H1 (cell line): ENCODE data around the gene GPR61. TPM values are rescaled to one million over a fixed set of nuclear protein-coding genes. Genes with fewer than 3 reads are reported as not detected.

Experiments used
- CTCF ChIA-PET: fragments of 300-600 bp; sonication (Branson Sonifier 250); formaldehyde crosslinking; loops from one replicate; lab custom pipeline; 2021; ENCODE audit not compliant: partially characterized antibody; lab: Charles Lee
- POLR2A ChIA-PET: fragments of 300-600 bp; sonication (Branson Sonifier 250); formaldehyde crosslinking; loops from one replicate; lab custom pipeline; 2021; ENCODE audit warnings: inconsistent platforms; ENCODE audit not compliant: partially characterized antibody; lab: Charles Lee
- DNase-seq, 2 experiments: peaks; one replicate each; pipeline versions ENCODE4 v3.0.0 to v3.0.0-alpha.2; 2010 to 2022; ENCODE audit warnings: low spot score in 2 of 2, low read depth in 1 of 2, mixed read lengths in 1 of 2
- FAIRE-seq: peaks from 2 replicates; lab custom pipeline; 2011; peaks lifted over from hg19 to GRCh38; lab: Jason Lieb, UNC
- H2AFZ ChIP-seq: 2 replicates; pipeline ENCODE4 v1.8.1; 2012; ENCODE audit warnings: low read length, inconsistent platforms
- H2AK5ac ChIP-seq: 2 replicates; pipeline ENCODE4 v1.6.1; 2013; ENCODE audit warnings: low read depth, low read length
- H2BK120ac ChIP-seq: replicated peaks from 2 replicates; pipeline ENCODE3; 2013; ENCODE audit warnings: low read depth, low read length, inconsistent platforms
- H2BK12ac ChIP-seq: 2 replicates; pipeline ENCODE4 v1.6.1; 2013; ENCODE audit warnings: low read depth, low read length
- H2BK15ac ChIP-seq: 2 replicates; pipeline ENCODE4 v1.6.1; 2013; ENCODE audit warnings: low read length
- H2BK20ac ChIP-seq: 2 replicates; pipeline ENCODE4 v1.6.1; 2013; ENCODE audit warnings: low read length
- H2BK5ac ChIP-seq: 2 replicates; pipeline ENCODE4 v1.6.1; 2013; ENCODE audit warnings: low read depth, low read length
- H3K14ac ChIP-seq: 2 replicates; pipeline ENCODE4 v1.6.1; 2013; ENCODE audit warnings: inconsistent platforms; ENCODE audit not compliant: insufficient read length
- H3K18ac ChIP-seq: 2 replicates; pipeline ENCODE4 v1.6.1; 2013; ENCODE audit warnings: low read length; ENCODE audit errors: extremely low read depth
- H3K23ac ChIP-seq: 2 replicates; pipeline ENCODE4 v1.6.1; 2013; ENCODE audit warnings: inconsistent platforms; ENCODE audit not compliant: insufficient read length
- H3K23me2 ChIP-seq: 2 replicates; pipeline ENCODE4 v1.6.1; 2013; ENCODE audit warnings: low read depth, low read length
- H3K27ac ChIP-seq: 2 replicates; pipeline ENCODE4 v1.6.1; 2011; ENCODE audit warnings: low read depth, low read length, inconsistent platforms
- H3K27me3 ChIP-seq, 4 experiments: replicated peaks in 1 of 4; 1 replicate in 1 of 4; 2 replicates in 3 of 4; pipeline versions ENCODE4 v1.6.1 to v1.8.1; 2011 to 2013; ENCODE audit warnings: low read length in 3 of 4, mild to moderate bottlenecking in 3 of 4, inconsistent platforms in 2 of 4, mixed read lengths in 2 of 4, moderate library complexity in 1 of 4; ENCODE audit not compliant: control insufficient read depth in 3 of 4, insufficient read depth in 3 of 4; ENCODE audit errors: extremely low read depth in 1 of 4
- H3K36me3 ChIP-seq, 4 experiments: 2 replicates each; pipeline versions ENCODE4 v1.6.1 to v1.8.1; 2011 to 2013; ENCODE audit warnings: mild to moderate bottlenecking in 4 of 4, low read length in 3 of 4, moderate library complexity in 2 of 4, control low read depth in 1 of 4, inconsistent platforms in 1 of 4; ENCODE audit not compliant: insufficient read depth in 4 of 4, control insufficient read depth in 2 of 4
- H3K4ac ChIP-seq: replicated peaks from 2 replicates; pipeline ENCODE3; 2013; ENCODE audit warnings: low read length, low read depth, mixed read lengths, inconsistent platforms; ENCODE audit not compliant: insufficient read length
- H3K4me1 ChIP-seq, 4 experiments: replicated peaks in 1 of 4; 1 replicate in 1 of 4; 2 replicates in 3 of 4; pipeline versions ENCODE4 v1.6.1 to v1.8.1; 2011 to 2013; ENCODE audit warnings: low read length in 3 of 4, inconsistent platforms in 2 of 4, mixed read lengths in 1 of 4; ENCODE audit not compliant: insufficient read depth in 4 of 4, control insufficient read depth in 3 of 4
- H3K4me2 ChIP-seq, 2 experiments: 2 replicates each; pipeline versions ENCODE4 v1.6.1 to v1.8.1; 2011 to 2013; ENCODE audit warnings: low read depth in 2 of 2, low read length in 2 of 2, control low read depth in 1 of 2, inconsistent platforms in 1 of 2, mild to moderate bottlenecking in 1 of 2; ENCODE audit not compliant: insufficient read depth in 1 of 2
- H3K4me3 ChIP-seq, 4 experiments: fragments of 200-600, 300-600 bp in 1 of 4; sonication (generic), shearing (Covaris generic), sonication (Bioruptor Twin) in 1 of 4; 2 replicates each; pipeline versions ENCODE4 v1.5.1 to v1.8.1; 2011 to 2016; ENCODE audit warnings: low read length in 4 of 4, low read depth in 3 of 4, control low read depth in 2 of 4, inconsistent platforms in 2 of 4, mild to moderate bottlenecking in 2 of 4, mixed read lengths in 1 of 4, moderate library complexity in 1 of 4; ENCODE audit not compliant: insufficient read depth in 2 of 4; ENCODE audit errors: extremely low read depth in 1 of 4
- H3K56ac ChIP-seq: replicated peaks from 2 replicates; pipeline ENCODE3; 2013; ENCODE audit warnings: low read depth, mild to moderate bottlenecking, mixed read lengths, low read length, inconsistent platforms; ENCODE audit not compliant: insufficient read length
- H3K79me1 ChIP-seq: 2 replicates; pipeline ENCODE4 v1.6.1; 2013; ENCODE audit warnings: low read depth, low read length, control low read depth
- H3K79me2 ChIP-seq, 2 experiments: 2 replicates each; pipeline versions ENCODE4 v1.6.1 to v1.8.1; 2012 to 2013; ENCODE audit warnings: low read length in 2 of 2, mild to moderate bottlenecking in 2 of 2, inconsistent platforms in 1 of 2; ENCODE audit not compliant: insufficient read depth in 2 of 2, control insufficient read depth in 1 of 2
- H3K9ac ChIP-seq, 4 experiments: replicated peaks in 1 of 4; 1 replicate in 1 of 4; 2 replicates in 3 of 4; pipeline versions ENCODE4 v1.6.1 to v1.8.1; 2011 to 2013; ENCODE audit warnings: low read depth in 3 of 4, low read length in 3 of 4, control low read depth in 2 of 4, mild to moderate bottlenecking in 2 of 4, moderate library complexity in 2 of 4, inconsistent platforms in 1 of 4; ENCODE audit errors: extremely low read depth in 1 of 4
- H3K9me3 ChIP-seq, 2 experiments: 2 replicates each; pipeline versions ENCODE4 v1.6.1 to v1.8.1; 2012 to 2013; ENCODE audit warnings: mild to moderate bottlenecking in 2 of 2, moderate library complexity in 2 of 2, control low read depth in 1 of 2, inconsistent platforms in 1 of 2, low read depth in 1 of 2, low read length in 1 of 2, mixed read lengths in 1 of 2; ENCODE audit not compliant: insufficient read depth in 2 of 2
- H4K20me1 ChIP-seq, 2 experiments: replicated peaks in 1 of 2; 2 replicates each; pipeline versions ENCODE3 to v1.8.1; 2011 to 2013; ENCODE audit warnings: inconsistent platforms in 2 of 2, low read length in 2 of 2, mild to moderate bottlenecking in 1 of 2; ENCODE audit not compliant: insufficient read depth in 2 of 2, control insufficient read depth in 1 of 2
- H4K5ac ChIP-seq: 2 replicates; pipeline ENCODE4 v1.6.1; 2013; ENCODE audit warnings: low read length, low read depth, mixed read lengths, inconsistent platforms; ENCODE audit not compliant: insufficient read length
- H4K8ac ChIP-seq: 2 replicates; pipeline ENCODE4 v1.8.0; 2013; ENCODE audit warnings: mild to moderate bottlenecking, moderate library complexity, low read length, inconsistent platforms; ENCODE audit not compliant: insufficient read depth; ENCODE audit errors: extremely low read depth
- H4K91ac ChIP-seq: replicated peaks from 2 replicates; pipeline ENCODE3; 2013; ENCODE audit warnings: low read length, mixed read lengths, inconsistent platforms; ENCODE audit not compliant: insufficient read length
- ATF3 ChIP-seq: IDR thresholded peaks from 2 replicates; pipeline ENCODE4 v1.6.1; 2011; ENCODE audit warnings: low read depth, mild to moderate bottlenecking, low read length; ENCODE audit not compliant: insufficient read depth
- BACH1 ChIP-seq: IDR thresholded peaks from 2 replicates; pipeline ENCODE4 v1.6.1; 2012; ENCODE audit warnings: low read length, improper control_type of control experiment
- CBX8 ChIP-seq: fragments of 300-800, 300-1000 bp; sonication (generic); IDR thresholded peaks from 2 replicates; pipeline ENCODE4 v1.7.1; 2016; ENCODE audit warnings: low read depth, low read length, borderline replicate concordance
- CHD2 ChIP-seq: IDR thresholded peaks from 2 replicates; pipeline ENCODE4 v1.6.1; 2012; ENCODE audit warnings: low read length, improper control_type of control experiment
- EP300 ChIP-seq, 2 experiments: IDR thresholded peaks; 1 replicate in 1 of 2; 2 replicates in 1 of 2; pipeline ENCODE4 v1.6.1; 2011 to 2012; ENCODE audit warnings: low read depth in 2 of 2, low read length in 2 of 2, mild to moderate bottlenecking in 2 of 2, borderline replicate concordance in 1 of 2, inconsistent platforms in 1 of 2, moderate library complexity in 1 of 2
- GTF2F1 ChIP-seq: IDR thresholded peaks from 2 replicates; pipeline ENCODE4 v1.6.1; 2012; ENCODE audit warnings: low read depth, low read length, improper control_type of control experiment, borderline replicate concordance
- RAD21 ChIP-seq, 2 experiments: IDR thresholded peaks in 1 of 2; conservative IDR thresholded peaks in 1 of 2; 2 replicates each; pipeline ENCODE4 v1.6.1; 2011; ENCODE audit warnings: low read depth in 2 of 2, low read length in 2 of 2, improper control_type of control experiment in 1 of 2, inconsistent platforms in 1 of 2, mild to moderate bottlenecking in 1 of 2, moderate library complexity in 1 of 2
- SAP30 ChIP-seq: fragments of 300-600 bp; sonication (generic); IDR thresholded peaks from 2 replicates; pipeline ENCODE4 v1.7.1; 2012; ENCODE audit warnings: low read length, moderate library complexity, mild to moderate bottlenecking, inconsistent platforms; ENCODE audit not compliant: insufficient read depth, insufficient replicate concordance
- SP4 ChIP-seq: IDR thresholded peaks from 2 replicates; pipeline ENCODE4 v1.6.1; 2012; ENCODE audit warnings: low read length, inconsistent platforms
- SUZ12 ChIP-seq: fragments of 200-600 bp; sonication (generic); IDR thresholded peaks from 2 replicates; pipeline ENCODE4 v1.6.1; 2012; ENCODE audit warnings: mild to moderate bottlenecking, inconsistent platforms, low read length, moderate library complexity, mixed read lengths
- TEAD4 ChIP-seq: IDR thresholded peaks from 2 replicates; pipeline ENCODE4 v1.6.1; 2012; ENCODE audit warnings: low read depth, low read length, inconsistent platforms, mixed read lengths
- YY1 ChIP-seq: IDR thresholded peaks from 2 replicates; pipeline ENCODE4 v1.6.1; 2011; ENCODE audit warnings: low read depth, mild to moderate bottlenecking, low read length
- ZNF274 ChIP-seq: IDR thresholded peaks from 2 replicates; pipeline ENCODE4 v1.7.0; 2012; ENCODE audit warnings: low read length, borderline replicate concordance; ENCODE audit errors: extremely low read depth
- WGBS, 2 experiments: shearing (Covaris generic) in 1 of 2; methylation state at CpG; one replicate each; pipeline versions ENCODE4 v1.1.6 to v1.1.7; 2013 to 2015; ENCODE audit warnings: low lambda C conversion rate in 2 of 2, mixed read lengths in 2 of 2, inconsistent platforms in 1 of 2, low coverage in 1 of 2, missing lambda C conversion rate in 1 of 2; ENCODE audit not compliant: insufficient replicate concordance in 2 of 2, insufficient coverage in 1 of 2, insufficient read length in 1 of 2; ENCODE audit errors: extremely low coverage in 1 of 2, missing lambda C conversion rate in 1 of 2; 5-methylcytosine and 5-hydroxymethylcytosine counted together
- polyA plus RNA-seq, 7 experiments: library from polyadenylated mRNA; depleted of rRNA in 3 of 7; stranded (reverse) in 5 of 7; unstranded in 2 of 7; fragments of >200 nt in 5 of 7; fragments of 200-250 nt in 2 of 7; gene quantifications; 1 replicate in 5 of 7; 2 replicates in 1 of 7; 4 replicates in 1 of 7; pipeline versions ENCODE4 v1.2.1 to v1.2.3, GENCODE V29; 2011 to 2013; ENCODE audit warnings: missing spikeins in 2 of 7, mixed read lengths in 2 of 7
- total RNA-seq: library from RNA; stranded (reverse); fragmentation: NEBNext Ultra II Directional; extraction: Animal tissue kit (Norgen Biotek cat#: 25700); gene quantifications from 2 replicates; pipeline ENCODE4 v1.2.1, GENCODE V29; 2021

The GPR61 gene
- total and polyA plus RNA-seq, 2 of the 8 experiments (the other 6 are each of a cell fraction or from before 2014, with no cell fraction given), result 0.41 to 0.53 TPM

- no peaks in the 10 kb centered on the region for H3K9me3 ChIP-seq
- no peak overlapping the region for H3K18ac ChIP-seq
- H3K23me2 ChIP-seq, result no peaks in the 10 kb centered on the region
- no peak overlapping the region for H4K91ac ChIP-seq
- no peak overlapping the region for H3K23ac ChIP-seq
- H3K27me3 ChIP-seq, result no peaks in the 10 kb centered on the region
- H2BK120ac ChIP-seq, result no peak overlapping the region
- no peak overlapping the region for H3K14ac ChIP-seq
- H2BK5ac ChIP-seq, result no peak overlapping the region
- ChIA-PET POLR2A (no interaction called here), CTCF (interaction anchor here (0.8 to 1.2 kb wide), 3 partner anchors 33 to 76 kb away, joined by 3 to 4 read pairs (median 3); no protein-coding TSS in a partner anchor)
- H3K79me1 ChIP-seq, result no peaks in the 10 kb centered on the region; the same call in 1 of the 2 replicates
- H2BK12ac ChIP-seq, result no peak overlapping the region
- no peak for FAIRE-seq
- no peak overlapping the region for H3K4me2 ChIP-seq
- H3K27ac ChIP-seq, result no peak overlapping the region
- H3K4me1 ChIP-seq, result peaks cover 2 to 29% (median 13%) of the 10 kb centered on the region in 4 experiments
- no peak overlapping the region for H2AK5ac ChIP-seq
- no peaks in the 10 kb centered on the region for H3K36me3 ChIP-seq
- H2BK20ac ChIP-seq, result no peak overlapping the region
- H3K9ac ChIP-seq, result no peak overlapping the region
- no peak overlapping the region for H3K4me3 ChIP-seq
- WGBS, 2 experiments, result 89% methylated on average over 1 of the region's 1 CpG; no CpG with 5 or more reads in 1 of the 2 experiments
- H4K8ac ChIP-seq, result no peak overlapping the region
- no peak overlapping the region for H3K56ac ChIP-seq
- no peak overlapping the region for H4K5ac ChIP-seq
- H3K4ac ChIP-seq, result no peak overlapping the region
- peaks cover 10 to 92% of the 10 kb centered on the region in 2 experiments; a peak in 3 of 4 replicates for H3K79me2 ChIP-seq
- no peak overlapping the region for H2BK15ac ChIP-seq
- DNase-seq, result no peak
- no peak overlapping the region for H2AFZ ChIP-seq
- H4K20me1 ChIP-seq, result peaks cover 2 to 4% of the 10 kb centered on the region in 2 experiments
- TF ChIP-seq EP300 (IDR thresholded peaks at IDR 0.05; ENCODE audit: borderline replicate concordance in 1 of 2, low read depth in 2 of 2, low read length in 2 of 2) (no peak), ZNF274 (no peak), RAD21 (IDR thresholded peaks at IDR 0.05 in 1 of 2, conservative IDR thresholded peaks at IDR 0.05 in 1 of 2; ENCODE audit: low read depth in 2 of 2, low read length in 2 of 2) (no peak), SP4 (no peak), SUZ12 (no peak), TEAD4 (no peak), SAP30 (no peak), GTF2F1 (no peak), BACH1 (no peak), ATF3 (no peak), CHD2 (no peak), YY1 (no peak), CBX8 (no peak)
Observed at GRCh38 chr1:109566982-109567381, 27.3 kb downstream of the GPR61 start.
